GM10266 (cell line): ENCODE results near the gene TMEM236.

ENCODE experiments used
- DNase-seq: peaks from one replicate; pipeline ENCODE4 v3.0.0; 2012; ENCODE audit errors: extremely low spot score
- TF ChIP-seq, protein P1 (sequence below): IDR thresholded peaks from 2 replicates; pipeline ENCODE4 v1.5.1; 2012; ENCODE audit warnings: mild to moderate bottlenecking, low read depth; ENCODE audit not compliant: control insufficient read depth, insufficient read depth; ENCODE audit errors: missing control alignments

TMEM236 gene

DNA sequence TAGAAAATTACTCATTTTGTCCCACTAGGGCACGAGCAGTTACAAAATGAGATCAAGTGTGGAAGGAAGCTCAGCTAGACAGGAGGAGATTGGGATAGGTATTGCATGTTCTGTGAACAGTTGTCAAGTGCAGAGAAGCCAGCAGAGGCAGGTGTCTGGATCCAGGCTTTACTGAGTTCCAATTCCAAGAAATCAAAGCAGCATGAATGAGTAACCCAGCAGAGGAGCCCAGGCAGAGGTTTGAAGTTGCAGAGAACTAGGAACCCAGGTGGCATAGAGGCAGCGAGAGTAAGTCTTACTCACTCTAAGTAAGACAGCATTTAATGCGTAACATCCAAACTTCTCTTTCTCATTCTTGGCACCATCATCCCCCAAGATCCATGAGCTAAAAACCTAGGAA lies 68.9 kb downstream of the TMEM236 start:
- DNase-seq: no peak
- TF ChIP-seq, protein P1, sequence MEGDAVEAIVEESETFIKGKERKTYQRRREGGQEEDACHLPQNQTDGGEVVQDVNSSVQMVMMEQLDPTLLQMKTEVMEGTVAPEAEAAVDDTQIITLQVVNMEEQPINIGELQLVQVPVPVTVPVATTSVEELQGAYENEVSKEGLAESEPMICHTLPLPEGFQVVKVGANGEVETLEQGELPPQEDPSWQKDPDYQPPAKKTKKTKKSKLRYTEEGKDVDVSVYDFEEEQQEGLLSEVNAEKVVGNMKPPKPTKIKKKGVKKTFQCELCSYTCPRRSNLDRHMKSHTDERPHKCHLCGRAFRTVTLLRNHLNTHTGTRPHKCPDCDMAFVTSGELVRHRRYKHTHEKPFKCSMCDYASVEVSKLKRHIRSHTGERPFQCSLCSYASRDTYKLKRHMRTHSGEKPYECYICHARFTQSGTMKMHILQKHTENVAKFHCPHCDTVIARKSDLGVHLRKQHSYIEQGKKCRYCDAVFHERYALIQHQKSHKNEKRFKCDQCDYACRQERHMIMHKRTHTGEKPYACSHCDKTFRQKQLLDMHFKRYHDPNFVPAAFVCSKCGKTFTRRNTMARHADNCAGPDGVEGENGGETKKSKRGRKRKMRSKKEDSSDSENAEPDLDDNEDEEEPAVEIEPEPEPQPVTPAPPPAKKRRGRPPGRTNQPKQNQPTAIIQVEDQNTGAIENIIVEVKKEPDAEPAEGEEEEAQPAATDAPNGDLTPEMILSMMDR: no peak

DNA sequence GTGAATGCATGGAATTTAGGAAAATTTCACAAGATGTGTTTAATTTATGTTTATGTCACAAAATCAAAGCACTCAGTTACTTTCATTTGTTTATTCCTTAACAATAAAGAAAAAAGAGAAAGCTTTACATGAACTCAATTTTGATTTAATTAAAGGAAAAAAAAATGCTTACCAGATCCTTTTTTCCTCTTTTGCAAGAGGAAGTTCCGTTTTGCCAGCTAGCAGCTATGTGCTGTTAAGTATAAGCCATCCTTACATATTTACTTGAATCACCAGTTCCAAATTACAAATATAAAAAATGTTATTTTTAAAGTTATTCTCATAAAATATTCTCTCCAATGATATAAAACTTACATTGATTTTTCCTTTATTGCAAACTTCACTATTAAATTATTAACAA lies 69.9 kb downstream of the TMEM236 start:
- TF ChIP-seq, protein P1: no peak
- no peak for DNase-seq

DNA sequence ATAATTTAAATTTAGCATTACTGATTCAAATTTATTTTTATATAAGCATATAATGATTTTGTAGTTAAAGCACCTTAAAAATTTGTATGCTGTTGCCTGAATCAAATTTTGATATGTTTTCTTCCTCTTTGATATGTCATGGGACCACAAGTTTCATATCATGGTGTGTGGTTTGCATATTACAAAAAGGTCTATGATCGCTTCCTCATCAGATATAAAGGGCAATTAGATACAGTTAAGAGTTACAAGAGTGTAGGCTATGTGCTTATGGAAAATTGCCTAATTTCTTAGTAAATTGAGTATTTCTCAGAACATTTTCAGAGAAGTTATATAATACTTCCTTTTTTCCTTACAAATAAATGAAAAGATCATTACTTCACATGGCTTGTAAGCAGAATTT lies 79.3 kb downstream of the TMEM236 start:
- DNase-seq: no peak

DNA sequence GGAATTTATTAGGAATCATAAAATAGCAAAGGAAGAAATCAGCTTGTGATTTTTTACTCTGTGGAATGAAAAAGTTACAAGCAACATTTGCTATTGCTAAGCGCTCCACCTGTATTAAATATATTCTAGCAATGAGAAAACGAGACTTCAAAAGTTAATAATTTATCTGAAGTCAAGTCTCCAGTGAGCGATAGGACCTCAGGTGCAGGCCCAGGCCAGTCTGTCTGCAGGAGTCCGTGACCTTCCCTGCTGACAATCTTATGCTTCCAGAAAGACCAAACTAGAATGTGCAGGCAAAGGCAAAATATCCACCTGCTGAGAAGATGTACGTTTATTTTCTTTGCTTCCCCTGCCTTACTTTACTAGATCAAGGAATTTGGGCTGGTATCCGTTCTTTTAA lies 79.9 kb downstream of the TMEM236 start:
- TF ChIP-seq, protein P1: no peak
- DNase-seq: no peak

More for the DNA sequence above, 79.3 kb downstream of the TMEM236 start:
- TF ChIP-seq, protein P1: no peak

DNA sequence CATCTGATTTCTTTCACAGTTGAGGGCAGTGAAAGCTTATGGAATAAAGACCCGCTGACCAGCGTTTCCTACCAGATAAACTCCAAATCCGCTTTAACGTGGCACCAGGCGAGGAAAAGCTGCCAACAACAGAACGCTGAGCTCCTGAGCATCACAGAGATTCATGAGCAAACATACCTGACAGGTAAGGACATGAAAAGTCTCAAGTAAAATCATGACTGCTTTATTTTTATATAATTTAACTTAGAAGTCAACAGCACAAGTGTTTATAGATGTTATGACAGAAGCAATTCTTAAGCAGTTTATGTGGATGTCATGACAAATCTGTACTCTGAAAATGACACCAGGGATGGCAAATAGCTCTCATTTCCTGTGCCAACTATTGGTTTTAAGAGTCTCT lies 81.7 kb downstream of the TMEM236 start:
- DNase-seq: no peak
- TF ChIP-seq, protein P1: no peak

DNA sequence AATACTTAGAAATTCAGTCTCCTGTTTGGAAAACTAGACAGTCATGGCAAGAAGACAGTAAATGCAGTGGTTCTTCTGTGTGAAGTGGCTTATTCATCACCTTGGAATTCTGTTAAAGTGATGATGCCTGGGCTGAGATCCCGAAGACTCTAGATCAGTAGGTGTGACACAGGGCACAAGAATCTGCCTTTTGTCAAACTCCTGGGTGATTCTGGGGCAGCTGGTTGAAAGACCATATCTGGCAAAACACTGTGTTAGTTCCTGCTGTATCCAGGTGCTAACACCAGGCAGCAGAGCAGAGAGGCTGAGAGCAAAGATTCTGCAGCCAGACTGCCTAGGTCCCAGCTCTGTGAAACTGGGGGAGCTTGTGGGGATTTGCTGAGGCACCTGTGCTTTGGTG lies 83.7 kb downstream of the TMEM236 start:
- no peak for DNase-seq
- TF ChIP-seq, protein P1: no peak

DNA sequence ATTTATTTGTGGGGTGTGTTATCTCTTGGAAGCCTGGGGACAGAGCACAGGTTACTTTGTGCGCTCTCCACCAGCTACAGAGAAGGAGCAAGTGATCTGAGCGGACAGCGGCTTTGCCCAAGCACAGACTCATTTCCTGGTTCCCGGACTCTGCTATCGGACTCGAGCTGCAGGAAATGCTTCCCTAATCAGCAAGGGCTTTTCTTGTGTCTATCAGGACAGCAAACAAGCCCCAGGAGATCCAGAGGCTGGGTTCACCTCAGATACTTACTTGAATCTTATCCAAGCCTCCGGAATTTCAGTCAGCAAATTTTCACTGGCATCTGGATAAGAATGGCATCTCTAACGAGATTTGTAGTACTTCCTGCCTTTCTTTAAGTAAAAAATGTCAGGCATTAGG lies 84.9 kb downstream of the TMEM236 start:
- TF ChIP-seq, protein P1: no peak
- no peak for DNase-seq
